Upper lobe of right lung (tissue), 1 donor: ENCODE data around the gene GC. TPM values are rescaled to one million over a fixed set of nuclear protein-coding genes. Genes with fewer than 3 reads are reported as not detected.

Experiments
- ATAC-seq: fragments of 200-7000 bp; cut with Tn5 transposase; one replicate; pipeline ENCODE4 v1.9.1; 2020; ENCODE audit warnings: mild to moderate bottlenecking, moderate library complexity
- DNase-seq: peaks from one replicate; pipeline ENCODE4 v3.0.0-alpha.2; 2020
- H3K27ac ChIP-seq: fragments of 200-600 bp; one replicate; pipeline ENCODE4 v1.8.0; 2022
- H3K27me3 ChIP-seq: fragments of 200-600 bp; one replicate; pipeline ENCODE4 v1.8.0; 2022; ENCODE audit warnings: mild to moderate bottlenecking
- H3K36me3 ChIP-seq: fragments of 200-600 bp; one replicate; pipeline ENCODE4 v1.8.0; 2022
- H3K4me1 ChIP-seq: fragments of 200-600 bp; one replicate; pipeline ENCODE4 v1.8.0; 2022
- H3K4me3 ChIP-seq: fragments of 200-600 bp; one replicate; pipeline ENCODE4 v1.8.0; 2022; ENCODE audit warnings: mild to moderate bottlenecking
- H3K9me3 ChIP-seq: fragments of 200-600 bp; one replicate; pipeline ENCODE4 v1.8.0; 2022
- intact Hi-C: fragments of 100-400 bp; cut with DNase I; formaldehyde crosslinking; loops from one replicate; pipeline ENCODE4 v1.11.0; 2022
- total RNA-seq: library from RNA; stranded (reverse); fragmentation: NEBNext Ultra II Directional; extraction: Animal tissue kit (Norgen Biotek cat#: 25700); gene quantifications from one replicate; pipeline ENCODE4 v1.2.1, GENCODE V29; 2021
- TF ChIP-seq, protein P1 (sequence below): fragments of 200-600 bp; IDR thresholded peaks from one replicate; pipeline ENCODE4 v1.8.0; 2022; ENCODE audit warnings: antibody characterized with exemption
- donor health status: DM: no; HTN: yes; CAD: no; lungs with severe emphysema.

The GC gene
- total RNA-seq, 1 donor from 2014 or later = not detected

- Histone ChIP-seq H3K9me3 (no peaks in the 10 kb centered on the region), H3K27ac (no peak overlapping the region), H3K4me1 (no peaks in the 10 kb centered on the region), H3K4me3 (no peak overlapping the region), H3K36me3 (no peaks in the 10 kb centered on the region), H3K27me3 (no peaks in the 10 kb centered on the region)
- ATAC-seq = no peak
- intact Hi-C loops = no loop called here
- TF ChIP-seq, protein P1, sequence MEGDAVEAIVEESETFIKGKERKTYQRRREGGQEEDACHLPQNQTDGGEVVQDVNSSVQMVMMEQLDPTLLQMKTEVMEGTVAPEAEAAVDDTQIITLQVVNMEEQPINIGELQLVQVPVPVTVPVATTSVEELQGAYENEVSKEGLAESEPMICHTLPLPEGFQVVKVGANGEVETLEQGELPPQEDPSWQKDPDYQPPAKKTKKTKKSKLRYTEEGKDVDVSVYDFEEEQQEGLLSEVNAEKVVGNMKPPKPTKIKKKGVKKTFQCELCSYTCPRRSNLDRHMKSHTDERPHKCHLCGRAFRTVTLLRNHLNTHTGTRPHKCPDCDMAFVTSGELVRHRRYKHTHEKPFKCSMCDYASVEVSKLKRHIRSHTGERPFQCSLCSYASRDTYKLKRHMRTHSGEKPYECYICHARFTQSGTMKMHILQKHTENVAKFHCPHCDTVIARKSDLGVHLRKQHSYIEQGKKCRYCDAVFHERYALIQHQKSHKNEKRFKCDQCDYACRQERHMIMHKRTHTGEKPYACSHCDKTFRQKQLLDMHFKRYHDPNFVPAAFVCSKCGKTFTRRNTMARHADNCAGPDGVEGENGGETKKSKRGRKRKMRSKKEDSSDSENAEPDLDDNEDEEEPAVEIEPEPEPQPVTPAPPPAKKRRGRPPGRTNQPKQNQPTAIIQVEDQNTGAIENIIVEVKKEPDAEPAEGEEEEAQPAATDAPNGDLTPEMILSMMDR = no peak
- no peak for DNase-seq
Observed at GRCh38 chr4:71785959-71786358, 2.1 kb upstream of the GC start.

GRCh38 chr4:71784569-71785197 lies 804 bp upstream of the GC start:
- DNase-seq (no peak), ATAC-seq (no peak)
- no peak overlapping the region for H3K27ac ChIP-seq
- TF ChIP-seq, protein P1 = no peak
- H3K4me1 ChIP-seq = no peaks in the 10 kb centered on the region
- H3K4me3 ChIP-seq = no peak overlapping the region
- no peaks in the 10 kb centered on the region for H3K9me3 ChIP-seq
- H3K36me3 ChIP-seq = no peaks in the 10 kb centered on the region
- intact Hi-C loops = no loop called here
- H3K27me3 ChIP-seq = no peaks in the 10 kb centered on the region

GRCh38 chr4:71777891-71778290 lies 6.0 kb downstream of the GC start:
- no peak overlapping the region for H3K4me3 ChIP-seq
- intact Hi-C loops = no loop called here
- H3K27me3 ChIP-seq = no peaks in the 10 kb centered on the region
- DNase-seq = no peak
- H3K36me3 ChIP-seq = no peaks in the 10 kb centered on the region
- H3K27ac ChIP-seq = no peak overlapping the region
- TF ChIP-seq, protein P1 = no peak
- no peak for ATAC-seq
- H3K9me3 ChIP-seq = no peaks in the 10 kb centered on the region
- no peaks in the 10 kb centered on the region for H3K4me1 ChIP-seq

DNA sequence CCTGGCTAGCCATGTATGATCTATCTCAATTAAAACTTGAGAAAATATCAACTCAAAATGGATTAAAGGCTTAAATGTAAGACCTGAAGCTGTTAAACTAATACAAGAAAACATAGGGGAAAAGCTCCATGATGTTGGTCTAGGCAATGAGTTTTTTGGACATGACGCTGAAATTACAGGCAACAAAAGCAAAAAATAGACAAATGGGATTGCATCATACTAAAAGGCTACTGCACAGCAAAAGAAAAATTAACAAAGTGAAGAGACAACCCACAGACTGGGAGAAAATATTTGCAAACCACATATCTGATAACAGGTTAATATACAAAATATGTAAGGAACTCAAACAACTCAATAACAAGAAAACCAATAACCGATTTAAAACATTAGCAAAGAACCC lies 8.4 kb downstream of the GC start:
- Histone ChIP-seq H3K4me3 (no peak overlapping the region), H3K27ac (no peak overlapping the region), H3K36me3 (no peaks in the 10 kb centered on the region), H3K27me3 (no peaks in the 10 kb centered on the region), H3K4me1 (no peaks in the 10 kb centered on the region), H3K9me3 (no peaks in the 10 kb centered on the region)
- TF ChIP-seq, protein P1 = no peak
- ATAC-seq (no peak), DNase-seq (no peak)
- intact Hi-C loops = no loop called here

GRCh38 chr4:71774136-71774535 lies 9.7 kb downstream of the GC start:
- DNase-seq (no peak), ATAC-seq (no peak)
- Histone ChIP-seq H3K27ac (no peak overlapping the region), H3K36me3 (no peaks in the 10 kb centered on the region), H3K27me3 (no peaks in the 10 kb centered on the region), H3K4me3 (no peak overlapping the region), H3K9me3 (no peaks in the 10 kb centered on the region), H3K4me1 (no peaks in the 10 kb centered on the region)
- TF ChIP-seq, protein P1 = no peak
- intact Hi-C loops = no loop called here

GRCh38 chr4:71773004-71773403 lies 10.9 kb downstream of the GC start:
- no peaks in the 10 kb centered on the region for H3K4me1 ChIP-seq
- no peaks in the 10 kb centered on the region for H3K27me3 ChIP-seq
- TF ChIP-seq, protein P1 = no peak
- H3K36me3 ChIP-seq = no peaks in the 10 kb centered on the region
- intact Hi-C loops = no loop called here
- no peak overlapping the region for H3K4me3 ChIP-seq
- H3K9me3 ChIP-seq = no peaks in the 10 kb centered on the region
- H3K27ac ChIP-seq = no peak overlapping the region
- no peak for DNase-seq
- ATAC-seq = no peak
